ENCODE measurements around the gene PTPRE. TPM values are rescaled to one million over a fixed set of nuclear protein-coding genes. Genes with fewer than 3 reads are reported as not detected.

The PTPRE gene
- polyA plus RNA-seq, 1 of the 3 experiments (the other 2 are of a cell fraction), result 11.8 TPM

DNA sequence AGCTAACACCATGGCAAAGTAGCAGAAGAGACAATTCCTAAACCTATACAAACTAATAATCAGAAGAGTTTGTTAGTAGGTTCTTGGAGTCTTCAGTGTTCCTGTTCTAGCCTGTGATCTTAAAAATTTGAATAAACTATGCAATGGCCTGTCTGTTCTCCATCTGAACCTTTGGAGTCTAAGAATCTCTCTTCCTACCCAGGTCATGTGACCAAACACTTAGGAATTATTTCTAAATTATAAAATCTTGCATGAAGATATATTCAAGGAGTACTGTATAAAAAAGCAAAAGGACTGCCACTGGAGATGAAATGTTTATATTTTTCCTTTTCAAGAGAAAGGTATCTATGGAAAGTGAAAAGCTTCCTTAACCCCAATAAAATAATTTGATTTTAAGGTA lies 216.9 kb downstream of the PTPRE start:
- no peaks in the 10 kb centered on the region for H3K9me2 ChIP-seq
- POLR2A ChIA-PET, result no interaction called here
- peaks cover 18% of the 10 kb centered on the region; the same call in 1 of the 2 replicates for H4K20me1 ChIP-seq (ENCODE audit: insufficient read depth)
- peaks cover 18 to 24% of the 10 kb centered on the region in 2 experiments for H3K36me3 ChIP-seq (replicated peaks in 1 of 2; ENCODE audit: control insufficient read depth in 1 of 2, insufficient read depth in 2 of 2, low read length in 1 of 2)
- DNase-seq, result no peak
- TF ChIP-seq POLR2AphosphoS5 (IDR thresholded peaks at IDR 0.05; ENCODE audit: low read depth, low read length) (no peak), USF1 (IDR thresholded peaks at IDR 0.05; ENCODE audit: borderline replicate concordance, low read depth) (peak; percentile 60; the same call in 1 of the 2 replicates), IRF3 (IDR thresholded peaks at IDR 0.05; ENCODE audit: low read depth, low read length) (no peak), SMC3 (IDR thresholded peaks at IDR 0.05; ENCODE audit: low read depth, low read length) (no peak)
- H3F3A ChIP-seq (replicated peaks; ENCODE audit: insufficient read depth), result no peaks in the 10 kb centered on the region
- peak overlapping the region; percentile 97 for H3K4me2 ChIP-seq
- H3K27me3 ChIP-seq (ENCODE audit: insufficient read depth), result no peaks in the 10 kb centered on the region
- no peak overlapping the region; a peak in 1 of 4 replicates for H3K4me3 ChIP-seq (ENCODE audit: low read depth in 2 of 2, low read length in 1 of 2)
- peaks cover 0 to 14% of the 10 kb centered on the region in 2 experiments; a peak in 3 of 4 replicates for H3K4me1 ChIP-seq (ENCODE audit: control insufficient read depth in 1 of 2, insufficient read depth in 2 of 2, low read depth in 1 of 2, low read length in 1 of 2)
- peaks cover 71% of the 10 kb centered on the region for H3K79me2 ChIP-seq (ENCODE audit: insufficient read depth)
- H2AFZ ChIP-seq (ENCODE audit: low read depth), result peak overlapping the region; percentile 83; the same call in 1 of the 2 replicates
- H3K9me3 ChIP-seq, result no peaks in the 10 kb centered on the region
- no peak overlapping the region for H3K9ac ChIP-seq
- H3K27ac ChIP-seq (ENCODE audit: low read depth in 2 of 2, low read length in 1 of 2), result no peak overlapping the region
- CTCF ChIA-PET, result interaction anchor here (1.0 to 2.0 kb wide), 3 partner anchors 27 to 55 kb away, joined by 3 to 7 read pairs (median 5); no protein-coding TSS in a partner anchor

DNA sequence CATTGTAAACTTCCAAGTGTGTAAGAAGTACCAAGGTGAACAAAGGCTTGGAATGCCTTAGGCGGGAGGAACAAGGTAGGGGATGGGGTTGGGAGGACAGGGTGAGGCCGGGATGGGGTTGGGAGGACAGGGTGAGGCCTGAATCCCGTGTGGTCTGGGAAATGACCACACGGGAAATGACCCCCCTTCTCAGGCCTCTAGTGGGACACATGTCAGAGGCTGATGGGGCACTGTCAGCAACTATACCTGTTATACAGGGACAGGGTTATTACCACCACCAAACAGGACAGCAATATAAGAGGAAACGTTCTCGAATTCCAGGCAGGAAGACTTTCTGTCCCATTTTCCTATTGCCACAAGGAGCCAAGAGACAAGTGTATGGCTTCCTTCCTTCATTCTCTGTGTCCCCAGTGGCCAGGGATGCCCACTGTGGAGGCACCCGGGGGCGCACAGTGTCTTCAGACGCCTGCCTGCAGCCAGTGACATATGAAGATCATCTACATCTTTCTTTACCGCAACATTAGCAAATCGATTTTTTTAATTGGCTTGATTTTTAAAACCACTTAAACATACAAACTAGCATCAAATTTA lies 218.0 kb downstream of the PTPRE start:
- H3F3A ChIP-seq (replicated peaks; ENCODE audit: insufficient read depth), result no peaks in the 10 kb centered on the region
- no peaks in the 10 kb centered on the region for H3K9me3 ChIP-seq
- H3K36me3 ChIP-seq (replicated peaks in 1 of 2; ENCODE audit: control insufficient read depth in 1 of 2, insufficient read depth in 2 of 2, low read length in 1 of 2), result peaks cover 14 to 17% of the 10 kb centered on the region in 2 experiments
- peak; percentile 46 for DNase-seq
- WGBS (ENCODE audit: low lambda C conversion rate), result 18% methylated on average over 10 of the region's 11 CpGs
- H3K27ac ChIP-seq (ENCODE audit: low read depth in 2 of 2, low read length in 1 of 2), result 0 out of 4 replicates have a peak overlapping the region, but pooled peaks of 1 of the 2 experiments have one; percentile 0
- peak overlapping the region; percentile 77 to 92 for H3K4me3 ChIP-seq (ENCODE audit: low read depth in 2 of 2, low read length in 1 of 2)
- H4K20me1 ChIP-seq (ENCODE audit: insufficient read depth), result peaks cover 13% of the 10 kb centered on the region; the same call in 1 of the 2 replicates
- H3K9ac ChIP-seq, result peak overlapping the region; percentile 85; the same call in 1 of the 2 replicates
- H3K79me2 ChIP-seq (ENCODE audit: insufficient read depth), result peaks cover 60% of the 10 kb centered on the region
- ChIA-PET CTCF (interaction anchor here (1.5 to 3.3 kb wide), 4 partner anchors 25 to 62 kb away, joined by 3 to 20 read pairs (median 6); no protein-coding TSS in a partner anchor), POLR2A (interaction anchor here (1.4 kb wide), 1 partner anchor 62 kb away, joined by 4 read pairs; no protein-coding TSS in a partner anchor)
- H3K4me2 ChIP-seq, result peak overlapping the region; percentile 97
- H2AFZ ChIP-seq (ENCODE audit: low read depth), result peak overlapping the region; percentile 83
- H3K27me3 ChIP-seq (ENCODE audit: insufficient read depth), result no peaks in the 10 kb centered on the region
- H3K4me1 ChIP-seq (ENCODE audit: control insufficient read depth in 1 of 2, insufficient read depth in 2 of 2, low read depth in 1 of 2, low read length in 1 of 2), result peaks cover 0 to 14% of the 10 kb centered on the region in 2 experiments; a peak in 3 of 4 replicates
- H3K9me2 ChIP-seq, result no peaks in the 10 kb centered on the region
- TF ChIP-seq FOXM1 (IDR thresholded peaks at IDR 0.05; ENCODE audit: low read depth) (no peak), RXRA (IDR thresholded peaks at IDR 0.05; ENCODE audit: borderline replicate concordance, low read depth) (no peak), USF1 (IDR thresholded peaks at IDR 0.05; ENCODE audit: borderline replicate concordance, low read depth) (no peak), NRF1 (IDR thresholded peaks at IDR 0.05; ENCODE audit: low read depth, low read length) (no peak), MXI1 (IDR thresholded peaks at IDR 0.05; ENCODE audit: low read depth, low read length) (no peak), TEAD4 (IDR thresholded peaks at IDR 0.05; ENCODE audit: borderline replicate concordance, insufficient read depth) (no peak)
- TF ChIP-seq, protein P1, sequence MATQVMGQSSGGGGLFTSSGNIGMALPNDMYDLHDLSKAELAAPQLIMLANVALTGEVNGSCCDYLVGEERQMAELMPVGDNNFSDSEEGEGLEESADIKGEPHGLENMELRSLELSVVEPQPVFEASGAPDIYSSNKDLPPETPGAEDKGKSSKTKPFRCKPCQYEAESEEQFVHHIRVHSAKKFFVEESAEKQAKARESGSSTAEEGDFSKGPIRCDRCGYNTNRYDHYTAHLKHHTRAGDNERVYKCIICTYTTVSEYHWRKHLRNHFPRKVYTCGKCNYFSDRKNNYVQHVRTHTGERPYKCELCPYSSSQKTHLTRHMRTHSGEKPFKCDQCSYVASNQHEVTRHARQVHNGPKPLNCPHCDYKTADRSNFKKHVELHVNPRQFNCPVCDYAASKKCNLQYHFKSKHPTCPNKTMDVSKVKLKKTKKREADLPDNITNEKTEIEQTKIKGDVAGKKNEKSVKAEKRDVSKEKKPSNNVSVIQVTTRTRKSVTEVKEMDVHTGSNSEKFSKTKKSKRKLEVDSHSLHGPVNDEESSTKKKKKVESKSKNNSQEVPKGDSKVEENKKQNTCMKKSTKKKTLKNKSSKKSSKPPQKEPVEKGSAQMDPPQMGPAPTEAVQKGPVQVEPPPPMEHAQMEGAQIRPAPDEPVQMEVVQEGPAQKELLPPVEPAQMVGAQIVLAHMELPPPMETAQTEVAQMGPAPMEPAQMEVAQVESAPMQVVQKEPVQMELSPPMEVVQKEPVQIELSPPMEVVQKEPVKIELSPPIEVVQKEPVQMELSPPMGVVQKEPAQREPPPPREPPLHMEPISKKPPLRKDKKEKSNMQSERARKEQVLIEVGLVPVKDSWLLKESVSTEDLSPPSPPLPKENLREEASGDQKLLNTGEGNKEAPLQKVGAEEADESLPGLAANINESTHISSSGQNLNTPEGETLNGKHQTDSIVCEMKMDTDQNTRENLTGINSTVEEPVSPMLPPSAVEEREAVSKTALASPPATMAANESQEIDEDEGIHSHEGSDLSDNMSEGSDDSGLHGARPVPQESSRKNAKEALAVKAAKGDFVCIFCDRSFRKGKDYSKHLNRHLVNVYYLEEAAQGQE (IDR thresholded peaks at IDR 0.05; ENCODE audit: low read depth, low read length), result no peak
